HG03460 (cell line): ENCODE data around the gene RFX4.
"Not testable (repeated sequence)": the region's sequence is repeated elsewhere in the genome, so short reads cannot be mapped to it uniquely, and the experiment has no call there.

Experiments used
- ATAC-seq: cut with Tn5 transposase; IDR thresholded peaks from one replicate; pipeline ENCODE4 v1.9.1; 2021; ENCODE audit not compliant: unreplicated experiment

The RFX4 gene

DNA sequence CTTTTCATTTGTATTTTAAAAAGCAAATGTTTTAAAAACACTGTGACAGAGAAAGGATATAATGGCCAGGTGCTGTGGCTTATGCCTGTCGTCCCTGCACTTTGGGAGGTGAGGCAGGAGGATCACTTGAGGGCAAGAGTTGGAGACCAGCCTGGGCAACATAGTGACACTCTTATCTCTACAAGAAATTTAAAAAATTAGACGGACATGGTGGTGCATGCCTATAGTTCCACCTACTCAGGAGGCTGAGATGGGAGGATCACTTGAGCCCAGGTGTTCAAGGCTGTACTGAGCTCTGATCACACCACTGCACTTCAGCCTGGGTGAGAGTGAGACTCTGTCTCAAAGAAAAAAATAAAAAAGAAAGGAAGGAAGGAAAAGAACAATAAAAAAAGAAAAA, 7.8 kb downstream of the RFX4 start:
- no peak for ATAC-seq

DNA sequence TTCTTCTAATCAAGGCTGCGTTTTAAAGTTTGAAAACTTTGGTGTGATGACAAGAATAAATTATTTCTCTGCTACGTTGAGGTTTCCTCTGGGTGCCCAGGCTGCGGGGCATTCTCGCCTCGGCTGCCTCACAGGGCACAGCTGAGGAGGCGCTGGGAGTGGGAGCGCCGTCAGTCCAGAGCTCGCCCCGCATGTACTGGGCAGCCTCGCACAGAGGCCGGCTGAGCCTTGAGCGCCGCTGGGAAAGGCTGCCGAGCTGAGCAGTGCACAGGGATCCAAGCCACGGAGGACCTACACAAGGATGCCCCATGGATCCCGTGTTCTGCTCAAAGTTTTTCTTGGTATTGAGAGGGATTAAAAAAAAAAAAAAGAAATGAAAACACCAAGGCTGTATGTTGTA, 11.6 kb downstream of the RFX4 start:
- ATAC-seq, result no peak

DNA sequence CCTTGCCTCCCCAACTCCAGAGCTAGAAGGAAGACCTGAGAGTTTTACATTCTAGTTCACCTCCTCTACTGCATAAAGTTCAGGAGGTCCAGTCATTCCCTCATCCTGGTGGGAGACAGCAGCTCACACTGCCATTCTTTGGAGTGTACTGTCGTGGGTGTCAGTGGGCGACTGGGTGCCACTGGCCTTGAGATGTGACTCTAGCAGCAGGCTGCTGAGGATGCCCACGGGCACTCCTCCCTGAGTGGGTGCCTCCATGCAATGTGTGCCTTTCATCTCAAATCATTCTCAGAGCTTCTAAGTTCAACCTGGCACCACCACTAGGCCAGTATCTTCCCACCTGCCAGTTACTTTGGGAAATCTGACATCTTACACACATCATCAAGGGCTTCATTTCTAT, 12.5 kb downstream of the RFX4 start:
- ATAC-seq, result no peak

DNA sequence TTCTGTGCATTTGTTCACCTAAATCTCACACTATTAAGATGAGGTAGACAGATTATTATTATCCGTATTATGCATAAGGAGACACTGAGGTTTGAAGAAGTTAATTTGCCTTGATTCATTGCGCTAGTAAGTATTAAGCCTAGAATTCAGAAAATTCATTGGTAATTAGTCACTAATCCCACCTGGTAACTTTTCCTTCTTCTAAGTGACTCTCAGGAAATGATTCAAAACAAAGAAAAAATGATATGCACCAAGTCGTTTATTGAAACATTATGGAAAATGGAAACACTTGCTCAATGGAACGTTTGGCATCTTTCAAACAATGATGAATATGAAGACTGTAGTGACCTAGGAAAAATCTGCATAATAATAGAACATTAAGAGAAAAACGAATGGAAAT, 15.2 kb downstream of the RFX4 start:
- no peak for ATAC-seq

DNA sequence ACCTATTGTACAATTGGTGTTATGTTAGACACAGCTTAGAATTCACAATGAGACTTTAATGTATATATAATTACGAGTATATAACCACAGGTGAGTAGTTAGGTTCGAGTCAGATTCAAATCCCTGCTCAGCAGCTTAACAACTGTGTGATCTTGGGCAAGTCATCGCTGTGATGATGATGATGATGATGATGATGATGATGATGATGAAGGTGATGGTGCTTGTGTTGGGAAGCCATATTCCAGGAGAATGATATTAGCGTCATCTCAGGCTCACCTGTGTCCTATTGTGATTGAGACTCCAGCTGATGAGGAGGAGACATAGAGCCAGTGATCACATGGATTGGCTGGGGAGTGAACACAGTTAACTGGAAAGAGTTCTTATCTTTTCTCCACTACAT, 16.5 kb downstream of the RFX4 start:
- ATAC-seq, result no peak

DNA sequence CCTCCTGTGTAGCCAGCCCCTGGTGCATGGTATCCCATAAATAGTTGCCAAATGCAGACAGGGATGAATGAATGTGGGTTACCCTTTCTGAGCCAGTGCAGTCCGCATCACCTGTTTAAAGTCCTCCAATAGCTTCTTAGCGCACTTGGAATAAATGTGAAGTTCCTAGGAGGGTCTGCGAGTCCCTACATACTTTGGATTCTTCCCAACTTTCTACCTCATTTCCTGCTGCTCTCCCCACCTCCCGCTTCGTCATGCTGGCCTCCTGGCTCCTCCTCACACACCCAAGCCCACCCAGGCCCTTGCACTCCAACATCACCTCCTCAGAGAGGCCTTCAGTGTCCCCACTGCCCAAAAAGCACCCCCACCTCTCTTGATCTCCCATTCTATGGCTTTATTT, 17.7 kb downstream of the RFX4 start:
- ATAC-seq, result no peak

DNA sequence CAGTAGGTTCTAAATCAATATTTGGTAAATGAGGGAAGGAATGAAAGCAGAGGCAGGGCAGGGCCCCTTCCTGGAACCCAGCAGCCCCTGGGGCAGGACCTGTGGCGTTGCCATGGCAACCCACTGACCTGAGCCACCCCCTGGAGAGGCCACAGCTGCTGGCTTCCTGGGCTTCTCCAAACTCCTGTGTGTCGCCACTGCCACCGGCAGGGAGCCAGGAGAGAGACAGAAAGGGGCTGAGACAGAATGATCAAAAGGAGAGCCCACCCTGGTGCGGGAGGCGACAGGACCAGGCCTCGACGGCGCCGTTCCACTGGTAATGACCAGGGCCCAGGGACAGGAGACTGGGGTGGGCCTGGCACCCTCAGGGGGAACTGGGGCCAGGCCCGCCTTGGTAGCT, 18.2 kb downstream of the RFX4 start:
- ATAC-seq, result no peak

DNA sequence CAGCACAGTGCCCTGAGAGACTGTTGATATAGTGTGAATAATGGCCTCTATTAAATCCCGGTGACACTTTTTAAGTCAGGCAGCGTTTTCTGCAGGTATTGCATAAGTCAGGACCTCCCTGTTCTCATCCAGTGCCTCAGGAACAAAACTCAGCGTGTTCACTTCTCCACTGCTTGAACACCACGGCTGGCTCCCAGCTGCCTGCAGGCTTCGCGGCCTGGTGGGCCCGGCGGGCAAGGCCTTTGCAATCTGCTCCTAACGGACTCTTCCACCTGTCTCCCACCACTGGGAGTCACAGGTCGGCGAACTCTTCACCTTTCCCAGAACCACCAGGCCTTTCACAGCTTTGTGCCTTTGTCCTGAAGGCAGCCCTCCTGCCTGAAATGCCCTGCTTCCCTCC, 18.7 kb downstream of the RFX4 start:
- ATAC-seq, result no peak

DNA sequence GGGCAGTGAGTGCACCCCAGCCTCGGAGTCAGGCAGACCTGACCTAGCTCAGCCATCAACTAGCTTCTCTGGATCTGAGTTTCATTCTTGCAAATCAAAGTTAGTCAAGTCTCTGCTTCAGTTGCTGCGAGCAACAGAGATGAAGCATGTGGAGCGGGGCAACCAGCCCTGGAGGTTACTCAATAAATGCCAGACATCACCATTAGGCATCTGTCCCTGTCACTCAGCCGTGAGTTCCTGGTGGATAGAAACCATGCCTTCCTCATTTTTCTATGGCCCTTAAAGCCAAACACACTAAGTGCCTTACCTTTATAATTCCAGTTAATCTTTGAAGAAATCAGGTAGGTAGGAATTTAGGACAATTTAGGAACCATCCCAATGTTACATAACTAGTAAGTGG, 19.3 kb downstream of the RFX4 start:
- ATAC-seq, result no peak

DNA sequence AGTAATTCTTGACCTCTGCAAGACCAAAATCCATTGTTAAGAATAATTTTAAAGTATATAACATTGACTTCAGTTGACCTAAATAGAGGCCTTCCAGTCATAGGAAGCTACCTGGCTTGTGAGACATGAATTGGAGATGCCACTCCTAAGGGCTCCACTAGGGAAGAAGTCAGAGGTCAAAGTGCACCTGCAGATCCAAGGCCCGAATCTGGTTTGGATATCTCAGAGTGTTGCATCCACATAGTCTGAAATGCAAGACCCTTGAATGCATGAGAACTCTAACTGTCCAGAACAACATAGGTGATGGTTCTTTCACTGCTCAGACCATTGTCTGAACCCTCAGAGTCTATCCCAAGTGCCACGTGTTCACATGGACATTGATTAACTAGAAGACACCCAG, 22.4 kb downstream of the RFX4 start:
- ATAC-seq, result no peak

DNA sequence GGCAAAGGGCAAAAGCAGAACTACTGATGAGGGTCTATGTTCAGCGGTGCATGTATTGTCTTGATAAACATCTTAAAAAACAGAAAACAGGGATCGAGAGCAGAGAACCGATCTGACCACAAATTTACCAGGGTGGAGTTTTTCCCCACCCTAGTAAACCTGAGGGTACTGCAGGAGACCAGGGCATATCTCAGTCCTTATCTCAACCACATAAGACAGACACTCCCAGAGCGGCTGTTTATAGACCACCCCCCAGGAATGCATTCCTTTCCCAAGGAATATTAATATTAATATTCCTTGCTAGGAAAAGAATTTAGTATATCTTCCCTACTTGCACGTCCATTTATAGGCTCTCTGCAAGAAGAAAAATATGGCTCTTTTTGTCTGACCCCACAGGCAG, 37.8 kb downstream of the RFX4 start:
- ATAC-seq, result not testable (repeated sequence)

DNA sequence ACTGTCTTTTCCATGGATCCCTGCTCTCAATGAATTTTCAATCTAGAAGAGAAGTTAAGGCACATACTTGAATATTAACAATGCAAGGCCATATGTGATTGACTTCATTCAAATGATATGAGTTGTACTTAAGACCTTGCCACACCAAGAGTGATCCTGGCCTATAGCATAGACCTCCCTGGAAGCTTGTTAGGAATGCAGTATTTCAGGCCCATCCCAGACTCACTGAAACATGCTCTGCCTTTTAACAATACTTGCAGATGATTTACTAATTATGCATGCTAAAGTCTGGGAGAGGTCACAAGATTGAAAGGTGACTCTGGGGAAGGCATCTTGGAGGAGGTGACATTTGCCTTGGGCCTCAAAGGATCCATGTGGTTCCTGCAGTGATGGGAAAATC, 43.2 kb downstream of the RFX4 start:
- ATAC-seq, result no peak

DNA sequence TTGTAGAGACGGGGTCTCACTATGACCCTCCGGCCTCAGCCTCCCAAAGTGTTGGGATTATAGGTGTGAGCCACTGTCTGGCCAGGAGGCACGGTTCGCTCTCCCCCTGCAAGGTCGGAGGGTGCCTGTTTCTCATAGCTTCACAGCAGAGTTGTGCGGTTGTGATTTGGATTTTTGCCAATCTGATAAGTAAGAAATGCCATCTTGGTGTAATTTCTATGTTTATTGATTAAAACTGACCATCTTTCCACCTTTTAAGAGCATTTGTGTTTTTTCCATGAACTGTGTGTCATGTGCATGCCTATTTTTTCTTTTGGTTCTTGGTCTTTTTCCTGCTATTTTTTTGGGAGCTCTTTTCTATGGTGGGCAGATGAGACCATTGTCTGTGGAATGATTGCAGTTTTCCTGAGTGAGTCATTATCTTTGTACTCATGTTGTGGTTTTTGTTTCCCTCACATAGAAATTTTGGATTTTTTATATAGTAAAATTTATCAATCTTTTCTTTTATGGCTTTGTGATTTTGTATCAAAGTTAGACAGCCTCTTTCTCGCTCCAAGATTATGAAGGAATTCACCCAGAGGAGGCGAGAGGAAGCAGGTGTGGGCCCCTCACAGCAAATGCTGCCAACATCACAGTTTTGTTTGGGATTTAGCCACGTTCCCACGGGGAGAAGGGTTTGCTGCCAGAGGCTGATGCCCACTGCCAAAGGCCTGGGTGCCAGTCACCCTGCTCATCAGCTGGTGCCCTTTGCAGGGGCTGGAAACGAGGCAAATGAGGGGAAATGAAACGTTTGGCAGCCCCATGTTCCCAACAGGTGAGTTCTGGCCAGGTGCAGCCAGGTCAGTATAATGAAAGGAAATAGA, 47.2 kb downstream of the RFX4 start:
- no peak for ATAC-seq

DNA sequence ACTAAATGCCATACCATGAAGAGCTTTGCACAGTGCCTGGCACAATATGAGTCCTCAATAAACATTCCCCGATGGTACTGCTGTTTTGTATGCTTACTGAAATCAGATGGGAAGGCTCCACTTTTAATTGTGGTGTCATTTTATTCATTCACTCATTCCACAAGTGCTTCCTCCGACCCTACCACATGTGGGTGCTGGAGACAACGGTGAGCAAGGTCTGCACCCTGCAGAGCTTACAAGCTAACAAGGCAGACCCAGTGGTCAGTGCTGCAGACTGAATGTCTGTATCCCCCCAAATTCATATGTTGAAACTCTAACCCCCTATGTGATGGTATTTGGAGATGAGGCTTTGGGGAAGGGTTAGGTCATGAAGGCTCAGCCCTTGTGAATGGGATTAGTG, 48.3 kb downstream of the RFX4 start:
- ATAC-seq, result no peak

DNA sequence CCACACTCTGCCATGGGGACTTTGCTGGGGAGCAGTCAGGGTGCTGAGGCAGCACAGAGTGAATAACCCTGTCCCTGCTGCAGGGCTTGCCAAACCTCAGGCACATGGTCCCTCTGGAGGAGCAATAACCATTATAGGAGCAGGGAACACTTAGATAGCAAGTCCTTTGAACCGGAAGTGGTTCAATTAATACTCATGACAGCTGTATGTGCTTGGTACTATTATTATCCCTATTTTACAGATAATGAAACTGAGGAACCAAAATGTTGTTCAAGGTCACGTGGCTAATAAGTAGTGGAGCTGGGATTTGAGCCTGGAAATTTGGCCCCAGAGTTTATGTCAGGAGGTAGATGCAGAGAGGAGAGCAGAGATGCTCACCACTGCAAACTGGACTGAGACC, 49.0 kb downstream of the RFX4 start:
- no peak for ATAC-seq

DNA sequence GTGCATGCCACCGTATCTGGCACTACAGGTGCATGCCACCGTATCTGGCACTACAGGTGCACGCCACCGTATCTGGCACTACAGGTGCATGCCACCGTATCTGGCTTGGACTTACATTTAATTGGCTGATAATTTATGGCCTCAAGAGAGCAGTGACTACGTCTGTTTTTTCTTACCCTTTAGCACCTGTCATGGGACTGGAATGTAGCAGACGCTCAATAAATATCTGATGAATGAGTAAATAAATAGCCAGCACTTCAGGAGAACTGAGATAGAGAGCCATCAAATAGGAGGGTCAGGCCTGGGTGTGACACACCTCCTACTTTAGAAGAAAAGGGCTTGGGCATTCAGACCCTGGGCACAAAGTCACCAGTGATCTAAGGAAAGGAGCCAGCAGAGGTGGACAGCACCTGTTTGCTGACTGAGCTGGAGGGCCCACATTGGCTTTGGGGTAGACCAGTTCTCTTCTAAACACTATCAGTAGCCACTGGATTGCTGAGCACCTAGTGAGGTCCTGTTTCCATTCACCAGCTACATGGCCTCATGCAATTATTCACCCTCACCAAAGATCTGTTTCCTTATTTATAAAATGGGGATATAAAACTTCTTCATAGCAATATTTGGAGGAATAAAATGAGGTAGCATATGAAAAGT, 50.1 kb downstream of the RFX4 start:
- ATAC-seq, result no peak

DNA sequence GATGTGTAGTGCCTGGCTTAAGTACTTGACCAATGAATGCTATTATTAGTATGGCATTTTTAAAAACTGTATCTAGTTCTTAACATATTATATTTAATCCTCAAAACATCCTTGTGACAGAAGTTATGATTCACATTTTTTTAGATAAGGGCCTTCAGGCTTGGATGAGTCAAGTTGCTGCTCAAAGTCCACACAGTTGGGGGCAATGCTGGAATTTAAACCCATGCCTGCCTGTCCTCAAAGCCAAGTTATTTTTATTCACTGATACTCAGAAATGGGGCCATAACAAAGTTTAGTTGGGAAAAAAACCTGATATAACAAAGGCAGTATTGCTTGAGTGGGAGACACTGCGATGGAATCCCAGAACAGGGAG, 50.6 kb downstream of the RFX4 start:
- no peak for ATAC-seq

DNA sequence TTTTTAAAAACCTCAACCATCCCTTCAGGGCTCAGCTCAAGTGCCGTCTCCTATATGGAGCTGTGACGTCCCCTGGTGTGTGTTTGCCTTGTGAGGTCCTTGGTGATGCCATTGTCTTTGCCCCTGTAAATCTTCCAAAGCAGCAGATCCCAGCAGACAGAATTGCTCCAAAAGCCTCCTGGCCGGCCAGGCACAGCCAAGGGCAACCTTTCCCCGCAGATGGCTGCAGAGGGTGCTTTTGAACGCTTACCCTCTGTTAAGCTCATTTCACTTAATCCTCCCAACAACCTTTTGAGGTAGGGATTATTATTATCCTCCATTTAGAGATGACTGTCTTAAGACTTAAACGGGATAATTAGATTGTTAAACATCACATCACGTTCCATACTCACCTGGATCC, 51.4 kb downstream of the RFX4 start:
- ATAC-seq, result no peak

DNA sequence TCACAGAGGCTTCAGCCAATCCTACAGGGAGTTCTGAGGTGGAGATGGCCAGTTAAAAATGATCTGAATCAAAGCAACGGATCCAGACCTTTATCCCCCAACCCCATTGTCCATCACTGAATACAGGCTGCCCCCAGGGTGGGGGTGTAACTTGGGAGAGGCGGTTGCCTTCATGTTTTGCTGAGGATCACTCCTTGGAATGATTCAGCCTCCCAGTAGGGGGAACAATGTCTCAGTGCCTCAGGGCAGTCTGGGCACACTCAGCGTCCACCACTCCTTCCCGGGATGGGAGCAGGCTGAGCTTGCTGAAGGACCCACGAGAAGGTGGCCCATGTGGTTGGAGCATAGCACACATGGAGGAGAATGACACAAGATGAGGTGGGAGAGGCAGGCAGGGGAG, 60.2 kb downstream of the RFX4 start:
- ATAC-seq, result no peak

DNA sequence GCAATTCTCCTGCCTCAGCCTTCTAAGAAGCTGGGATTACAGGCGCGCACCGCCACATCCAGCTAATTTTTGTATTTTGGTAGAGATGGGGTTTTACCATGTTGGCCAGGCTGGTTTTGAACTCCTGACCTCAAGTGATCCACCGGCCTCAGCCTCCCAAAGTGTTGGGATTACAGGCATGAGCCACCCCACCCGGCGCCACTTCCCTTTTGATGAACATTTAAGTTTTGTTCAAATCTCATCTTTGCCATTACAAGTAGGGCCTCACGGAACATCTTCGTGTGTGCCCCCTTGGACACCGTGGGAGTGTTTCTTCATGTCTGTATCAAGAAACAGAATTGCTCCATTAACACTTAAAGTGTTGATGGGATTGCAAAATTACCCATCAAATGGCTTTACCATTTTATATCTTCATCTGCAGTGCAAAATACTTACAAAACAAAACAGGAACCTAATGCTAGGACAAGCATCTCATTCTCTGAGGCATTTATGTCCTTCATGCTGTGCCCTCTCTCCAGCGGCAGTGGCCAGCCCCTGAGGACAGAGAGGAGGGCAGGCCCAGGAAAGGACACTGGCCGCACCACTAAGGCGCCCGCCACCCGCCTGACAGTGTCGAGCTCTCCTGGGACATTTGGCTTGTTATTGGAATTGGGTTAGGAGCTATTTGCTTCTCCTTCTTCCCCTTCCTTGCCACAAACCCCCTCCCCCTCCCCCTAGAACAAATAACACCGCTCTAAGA, 61.7 kb downstream of the RFX4 start:
- ATAC-seq, result no peak

DNA sequence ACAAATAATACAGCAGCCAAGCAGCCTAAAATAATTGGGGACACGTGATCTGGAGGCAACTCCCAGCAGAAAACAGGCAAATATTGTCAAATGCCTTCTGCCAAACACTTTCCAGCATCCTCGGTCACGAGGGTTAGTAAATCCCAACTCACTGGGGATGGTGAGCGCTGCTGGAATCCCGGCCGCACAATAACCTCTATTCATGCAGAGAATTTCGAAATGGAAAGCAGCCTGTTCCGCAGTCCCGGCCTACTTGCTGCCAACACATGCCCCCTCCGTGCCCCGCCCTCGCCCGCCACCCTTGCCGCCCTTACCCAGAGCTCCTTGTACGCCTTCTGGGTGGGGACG, 62.2 kb downstream of the RFX4 start:
- no peak for ATAC-seq
